DND-41 (cell line): ENCODE data around the gene IAH1.

Source experiments
- ATAC-seq: fragments of 200-7000 bp; cut with Tn5 transposase; 3 replicates; pipeline ENCODE4 v1.9.1; 2021; ENCODE audit warnings: low read depth; ENCODE audit not compliant: insufficient read depth
- DNase-seq: peaks from one replicate; pipeline ENCODE4 v3.0.0-alpha.2; 2020
- H2AFZ ChIP-seq: 2 replicates; pipeline ENCODE4 v1.6.0; 2012; ENCODE audit warnings: low read depth, low read length
- H3K27ac ChIP-seq: 2 replicates; pipeline ENCODE4 v1.5.1; 2012; ENCODE audit warnings: low read length, inconsistent platforms
- H3K27me3 ChIP-seq: fragments of 200-600 bp; sonication (generic); 2 replicates; pipeline ENCODE4 v1.6.0; 2012; ENCODE audit warnings: low read length, mild to moderate bottlenecking, inconsistent platforms; ENCODE audit not compliant: insufficient read depth, poor library complexity
- H3K36me3 ChIP-seq: 2 replicates; pipeline ENCODE4 v1.5.1; 2012; ENCODE audit warnings: low read length, inconsistent platforms; ENCODE audit not compliant: insufficient read depth
- H3K4me1 ChIP-seq: 2 replicates; pipeline ENCODE4 v1.5.1; 2012; ENCODE audit warnings: mild to moderate bottlenecking, low read length; ENCODE audit not compliant: insufficient read depth
- H3K4me2 ChIP-seq: 2 replicates; pipeline ENCODE4 v1.6.0; 2012; ENCODE audit warnings: mild to moderate bottlenecking, moderate library complexity, low read length, inconsistent platforms; ENCODE audit not compliant: insufficient read depth
- H3K4me3 ChIP-seq, 2 experiments: fragments of 200-600 bp in 1 of 2; shearing (Covaris generic) in 1 of 2; 2 replicates each; pipeline ENCODE4 v1.5.1; 2012 to 2016; ENCODE audit warnings: inconsistent platforms in 2 of 2, low read length in 2 of 2, mild to moderate bottlenecking in 2 of 2, low read depth in 1 of 2, moderate library complexity in 1 of 2
- H3K79me2 ChIP-seq: 2 replicates; pipeline ENCODE4 v1.6.0; 2012; ENCODE audit warnings: low read length, inconsistent platforms; ENCODE audit not compliant: insufficient read depth
- H3K9ac ChIP-seq: 2 replicates; pipeline ENCODE4 v1.6.0; 2012; ENCODE audit warnings: low read depth, mild to moderate bottlenecking, inconsistent platforms, low read length, moderate library complexity
- H3K9me3 ChIP-seq: 2 replicates; pipeline ENCODE4 v1.5.1; 2012; ENCODE audit warnings: low read length, moderate library complexity, mild to moderate bottlenecking, inconsistent platforms; ENCODE audit not compliant: insufficient read depth, severe bottlenecking
- H4K20me1 ChIP-seq: 2 replicates; pipeline ENCODE4 v1.6.0; 2012; ENCODE audit warnings: low read length; ENCODE audit not compliant: insufficient read depth
- EZH2 ChIP-seq: IDR thresholded peaks from 3 replicates; pipeline ENCODE4 v1.6.1; 2012; ENCODE audit warnings: borderline replicate concordance, low read depth, mild to moderate bottlenecking, moderate library complexity, low read length, inconsistent platforms; ENCODE audit not compliant: severe bottlenecking
- TF ChIP-seq, protein P1 (sequence below): IDR thresholded peaks from 2 replicates; pipeline ENCODE4 v1.5.1; 2012; ENCODE audit warnings: borderline replicate concordance, low read length, moderate library complexity, mild to moderate bottlenecking; ENCODE audit not compliant: poor library complexity, severe bottlenecking; ENCODE audit errors: extremely low read depth

Gene IAH1

DNA sequence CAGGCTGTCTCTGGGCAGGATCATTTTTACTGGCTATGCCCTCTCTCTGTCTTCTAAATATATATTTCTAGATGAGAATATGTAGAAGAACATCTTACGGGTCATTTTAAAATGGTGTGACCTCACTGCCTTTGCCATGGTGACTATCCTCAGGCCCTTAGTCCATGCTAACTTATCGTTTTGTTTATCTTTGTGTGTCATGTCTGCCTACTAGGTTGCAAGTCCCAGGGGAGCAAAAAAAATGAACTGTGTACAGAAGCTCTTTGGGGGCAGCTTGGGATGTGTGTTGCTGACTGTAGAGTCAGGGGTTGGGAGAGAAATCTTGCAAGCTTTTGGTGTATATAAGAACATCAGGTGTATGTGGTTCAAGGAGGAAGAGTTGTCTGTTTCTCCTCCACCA is 39.9 kb upstream of the IAH1 start:
- Histone ChIP-seq H3K27me3 (no peaks in the 10 kb centered on the region), H3K4me2 (no peak overlapping the region), H3K4me1 (no peaks in the 10 kb centered on the region), H3K4me3 (no peak overlapping the region), H2AFZ (no peak overlapping the region), H3K36me3 (peaks cover 84% of the 10 kb centered on the region), H3K9ac (no peak overlapping the region), H3K27ac (no peak overlapping the region), H3K79me2 (no peaks in the 10 kb centered on the region), H3K9me3 (no peaks in the 10 kb centered on the region), H4K20me1 (no peaks in the 10 kb centered on the region)
- ATAC-seq (no peak), DNase-seq (no peak)
- no peak for TF ChIP-seq EZH2
- TF ChIP-seq, protein P1, sequence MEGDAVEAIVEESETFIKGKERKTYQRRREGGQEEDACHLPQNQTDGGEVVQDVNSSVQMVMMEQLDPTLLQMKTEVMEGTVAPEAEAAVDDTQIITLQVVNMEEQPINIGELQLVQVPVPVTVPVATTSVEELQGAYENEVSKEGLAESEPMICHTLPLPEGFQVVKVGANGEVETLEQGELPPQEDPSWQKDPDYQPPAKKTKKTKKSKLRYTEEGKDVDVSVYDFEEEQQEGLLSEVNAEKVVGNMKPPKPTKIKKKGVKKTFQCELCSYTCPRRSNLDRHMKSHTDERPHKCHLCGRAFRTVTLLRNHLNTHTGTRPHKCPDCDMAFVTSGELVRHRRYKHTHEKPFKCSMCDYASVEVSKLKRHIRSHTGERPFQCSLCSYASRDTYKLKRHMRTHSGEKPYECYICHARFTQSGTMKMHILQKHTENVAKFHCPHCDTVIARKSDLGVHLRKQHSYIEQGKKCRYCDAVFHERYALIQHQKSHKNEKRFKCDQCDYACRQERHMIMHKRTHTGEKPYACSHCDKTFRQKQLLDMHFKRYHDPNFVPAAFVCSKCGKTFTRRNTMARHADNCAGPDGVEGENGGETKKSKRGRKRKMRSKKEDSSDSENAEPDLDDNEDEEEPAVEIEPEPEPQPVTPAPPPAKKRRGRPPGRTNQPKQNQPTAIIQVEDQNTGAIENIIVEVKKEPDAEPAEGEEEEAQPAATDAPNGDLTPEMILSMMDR, result no peak

DNA sequence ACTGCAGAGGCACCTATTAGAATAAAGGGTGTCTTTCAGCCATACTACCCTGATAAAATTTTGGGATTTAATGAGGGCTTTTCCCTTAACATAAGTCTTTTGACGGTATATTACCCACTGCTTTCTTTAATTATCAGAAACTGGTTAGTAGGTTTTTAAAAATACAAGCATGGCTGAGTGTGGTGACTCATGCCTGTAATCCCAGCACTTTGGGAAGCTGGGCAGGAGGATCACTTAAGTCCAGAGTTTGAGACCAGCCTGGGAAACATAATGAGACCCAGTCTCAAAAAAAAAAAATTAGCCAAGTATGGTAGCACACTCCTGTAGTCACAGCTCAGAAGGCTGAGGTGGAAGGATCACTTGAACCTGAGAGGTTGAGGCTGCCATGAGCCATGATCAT is 34.8 kb upstream of the IAH1 start:
- no peaks in the 10 kb centered on the region for H3K9me3 ChIP-seq
- H3K4me2 ChIP-seq, result no peak overlapping the region
- ATAC-seq (no peak), DNase-seq (no peak)
- H2AFZ ChIP-seq, result no peak overlapping the region
- H3K27ac ChIP-seq, result no peak overlapping the region
- TF ChIP-seq EZH2, result no peak
- TF ChIP-seq, protein P1, result no peak
- H3K4me3 ChIP-seq, result no peak overlapping the region
- H3K27me3 ChIP-seq, result no peaks in the 10 kb centered on the region
- no peaks in the 10 kb centered on the region for H4K20me1 ChIP-seq
- no peaks in the 10 kb centered on the region for H3K79me2 ChIP-seq
- no peak overlapping the region for H3K9ac ChIP-seq
- H3K4me1 ChIP-seq, result no peaks in the 10 kb centered on the region
- H3K36me3 ChIP-seq, result peaks cover 81% of the 10 kb centered on the region

DNA sequence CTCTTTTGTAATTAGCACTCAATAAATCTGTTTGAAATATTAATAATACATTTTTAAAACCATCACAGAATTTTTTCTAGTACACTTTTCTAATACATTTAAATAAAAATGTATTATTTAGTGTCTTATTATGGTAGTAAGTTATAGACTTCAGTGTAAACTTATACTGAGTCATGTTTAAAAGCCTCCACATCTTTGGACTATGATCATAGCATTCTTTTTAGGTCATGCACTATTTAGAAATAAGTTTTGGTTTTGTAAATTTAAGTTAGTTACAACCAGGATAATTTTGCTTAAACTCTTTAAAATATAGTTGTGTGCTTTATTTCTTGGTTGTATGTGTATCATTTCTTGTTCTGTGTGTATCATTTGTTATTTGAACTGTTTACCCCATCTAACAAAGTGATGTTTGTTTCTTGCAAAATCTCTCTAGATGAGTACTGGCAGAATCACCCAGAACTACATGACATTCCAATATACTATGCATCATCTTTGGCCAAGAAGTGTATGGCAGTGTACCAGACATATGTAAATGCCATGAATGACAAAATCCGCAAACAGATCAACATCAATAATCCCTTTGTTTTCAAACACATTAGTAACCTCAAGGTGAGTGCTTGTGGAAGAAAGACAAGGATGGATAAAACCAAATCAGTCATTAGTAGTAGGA is 34.2 kb upstream of the IAH1 start:
- H3K9ac ChIP-seq, result no peak overlapping the region

More for the DNA sequence above, 34.2 kb upstream of the IAH1 start:
- no peak overlapping the region for H3K27ac ChIP-seq
- H3K27me3 ChIP-seq, result no peaks in the 10 kb centered on the region
- H2AFZ ChIP-seq, result no peak overlapping the region
- ATAC-seq (no peak), DNase-seq (no peak)
- H4K20me1 ChIP-seq, result no peaks in the 10 kb centered on the region
- H3K4me1 ChIP-seq, result no peaks in the 10 kb centered on the region
- H3K79me2 ChIP-seq, result no peaks in the 10 kb centered on the region
- TF ChIP-seq EZH2, result no peak
- TF ChIP-seq, protein P1, result no peak
- H3K4me2 ChIP-seq, result no peak overlapping the region
- no peak overlapping the region for H3K4me3 ChIP-seq
- H3K9me3 ChIP-seq, result no peaks in the 10 kb centered on the region
- peaks cover 82% of the 10 kb centered on the region for H3K36me3 ChIP-seq
